ENCODE results near the gene ROR2.
"Not testable (repeated sequence)": the region's sequence is repeated elsewhere in the genome, so short reads cannot be mapped to it uniquely, and the experiment has no call there.

- not testable (repeated sequence) for TF ChIP-seq OSR1 (CRISPR knock-in tag; IDR thresholded peaks at IDR 0.05); ZNF565 (CRISPR knock-in tag; conservative IDR thresholded peaks at IDR 0.05; ENCODE audit: low read depth); ARNTL (CRISPR knock-in tag; IDR thresholded peaks at IDR 0.05; ENCODE audit: borderline replicate concordance, low read depth); TOX (CRISPR knock-in tag; IDR thresholded peaks at IDR 0.05; ENCODE audit: borderline replicate concordance); ZFP30 (CRISPR knock-in tag; IDR thresholded peaks at IDR 0.05); ZFP3 (CRISPR knock-in tag; IDR thresholded peaks at IDR 0.05); TCF4 (CRISPR knock-in tag; IDR thresholded peaks at IDR 0.05; ENCODE audit: borderline replicate concordance); ZC3H10 (CRISPR knock-in tag; IDR thresholded peaks at IDR 0.05); ZNF70 (CRISPR knock-in tag; IDR thresholded peaks at IDR 0.05); PATZ1 (CRISPR knock-in tag; IDR thresholded peaks at IDR 0.05; ENCODE audit: borderline replicate concordance)
- TF ChIP-seq, protein P1, sequence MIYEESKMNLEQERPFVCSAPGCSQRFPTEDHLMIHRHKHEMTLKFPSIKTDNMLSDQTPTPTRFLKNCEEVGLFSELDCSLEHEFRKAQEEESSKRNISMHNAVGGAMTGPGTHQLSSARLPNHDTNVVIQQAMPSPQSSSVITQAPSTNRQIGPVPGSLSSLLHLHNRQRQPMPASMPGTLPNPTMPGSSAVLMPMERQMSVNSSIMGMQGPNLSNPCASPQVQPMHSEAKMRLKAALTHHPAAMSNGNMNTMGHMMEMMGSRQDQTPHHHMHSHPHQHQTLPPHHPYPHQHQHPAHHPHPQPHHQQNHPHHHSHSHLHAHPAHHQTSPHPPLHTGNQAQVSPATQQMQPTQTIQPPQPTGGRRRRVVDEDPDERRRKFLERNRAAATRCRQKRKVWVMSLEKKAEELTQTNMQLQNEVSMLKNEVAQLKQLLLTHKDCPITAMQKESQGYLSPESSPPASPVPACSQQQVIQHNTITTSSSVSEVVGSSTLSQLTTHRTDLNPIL (CRISPR knock-in tag; IDR thresholded peaks at IDR 0.05; ENCODE audit: low read depth) = not testable (repeated sequence)
Measured at GRCh38 chr9:91622121-91622520, 327.9 kb downstream of the ROR2 start.

Measured in SK-N-SH treated with all-trans-retinoic acid at 6 μM for 48 hours (cell line).